GM12892 (cell line): Measurements from ENCODE around the gene PITPNC1.
"Not testable (repeated sequence)": the region's sequence is repeated elsewhere in the genome, so short reads cannot be mapped to it uniquely, and the experiment has no call there.

Experiments
- POLR2A ChIP-seq: IDR thresholded peaks from 2 replicates; pipeline ENCODE4 v1.6.1; 2011; ENCODE audit warnings: low read depth, low read length, control low read depth
- POLR2AphosphoS5 ChIP-seq: IDR thresholded peaks from 2 replicates; pipeline ENCODE4 v1.6.1; 2011; ENCODE audit warnings: low read depth, low read length, control low read depth
- TAF1 ChIP-seq: IDR thresholded peaks from 2 replicates; pipeline ENCODE4 v1.6.1; 2011; ENCODE audit warnings: low read depth, mild to moderate bottlenecking, control low read depth, low read length, borderline replicate concordance

GRCh38 chr17:67702861-67703260, 325.8 kb downstream of the PITPNC1 start:
- TF ChIP-seq TAF1, POLR2AphosphoS5, POLR2A: not testable (repeated sequence)
